ENCODE results near the gene NUP188. TPM values are rescaled to one million over a fixed set of nuclear protein-coding genes. Genes with fewer than 3 reads are reported as not detected.

Gene NUP188
- total RNA-seq, 1 experiment from 2014 or later: 52.0 TPM

DNA sequence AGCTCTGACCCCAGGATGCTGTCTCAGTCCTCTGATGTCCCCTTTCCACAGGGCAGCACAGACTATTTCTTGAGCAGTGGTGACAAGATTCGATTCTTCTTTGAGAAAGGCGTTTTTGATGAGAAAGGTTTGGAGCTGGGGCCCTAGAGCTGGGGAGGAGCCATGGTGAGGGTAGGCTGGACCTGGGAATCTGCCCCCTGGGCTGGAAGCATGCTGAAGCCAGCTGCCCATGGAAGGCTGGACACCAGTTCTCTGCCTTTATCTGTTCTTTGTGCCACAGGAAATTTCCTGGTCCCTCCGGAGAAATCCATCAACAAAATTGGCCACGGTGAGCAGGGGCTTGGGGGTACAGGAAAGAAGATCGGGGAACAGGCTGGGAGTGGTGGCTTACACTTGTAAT lies 13.8 kb upstream of the NUP188 start:
- no peaks in the 10 kb centered on the region for H3K36me3 ChIP-seq (ENCODE audit: low read depth, low read length)
- no peak overlapping the region for H2AFZ ChIP-seq (ENCODE audit: low read length)
- H3K4me1 ChIP-seq (ENCODE audit: insufficient read depth, low read length): no peaks in the 10 kb centered on the region
- no peak overlapping the region for H3K4me2 ChIP-seq (ENCODE audit: low read length)
- no peak overlapping the region for H3K4me3 ChIP-seq (ENCODE audit: low read length)
- no peaks in the 10 kb centered on the region for H4K20me1 ChIP-seq (ENCODE audit: low read length)
- no peaks in the 10 kb centered on the region for H3K9me2 ChIP-seq (replicated peaks; ENCODE audit: low read length)
- DNase-seq (no peak), ATAC-seq (no peak)
- H3K9me3 ChIP-seq (ENCODE audit: low read length): no peaks in the 10 kb centered on the region
- no peaks in the 10 kb centered on the region for H3K79me2 ChIP-seq (ENCODE audit: low read length)
- TF ChIP-seq, protein P1, sequence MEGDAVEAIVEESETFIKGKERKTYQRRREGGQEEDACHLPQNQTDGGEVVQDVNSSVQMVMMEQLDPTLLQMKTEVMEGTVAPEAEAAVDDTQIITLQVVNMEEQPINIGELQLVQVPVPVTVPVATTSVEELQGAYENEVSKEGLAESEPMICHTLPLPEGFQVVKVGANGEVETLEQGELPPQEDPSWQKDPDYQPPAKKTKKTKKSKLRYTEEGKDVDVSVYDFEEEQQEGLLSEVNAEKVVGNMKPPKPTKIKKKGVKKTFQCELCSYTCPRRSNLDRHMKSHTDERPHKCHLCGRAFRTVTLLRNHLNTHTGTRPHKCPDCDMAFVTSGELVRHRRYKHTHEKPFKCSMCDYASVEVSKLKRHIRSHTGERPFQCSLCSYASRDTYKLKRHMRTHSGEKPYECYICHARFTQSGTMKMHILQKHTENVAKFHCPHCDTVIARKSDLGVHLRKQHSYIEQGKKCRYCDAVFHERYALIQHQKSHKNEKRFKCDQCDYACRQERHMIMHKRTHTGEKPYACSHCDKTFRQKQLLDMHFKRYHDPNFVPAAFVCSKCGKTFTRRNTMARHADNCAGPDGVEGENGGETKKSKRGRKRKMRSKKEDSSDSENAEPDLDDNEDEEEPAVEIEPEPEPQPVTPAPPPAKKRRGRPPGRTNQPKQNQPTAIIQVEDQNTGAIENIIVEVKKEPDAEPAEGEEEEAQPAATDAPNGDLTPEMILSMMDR (conservative IDR thresholded peaks at IDR 0.05; ENCODE audit: low read depth, low read length): no peak
- TF ChIP-seq EZH2phosphoT487 (IDR thresholded peaks at IDR 0.05; ENCODE audit: borderline replicate concordance, low read length) (no peak), EZH2 (IDR thresholded peaks at IDR 0.05; ENCODE audit: low read length, unreplicated experiment) (no peak)
- CTCF ChIA-PET: no interaction called here
- H3K27ac ChIP-seq (ENCODE audit: low read length): no peak overlapping the region
- POLR2A ChIA-PET (ENCODE audit: unreplicated experiment): no interaction called here
- H3K9ac ChIP-seq (ENCODE audit: low read length): no peak overlapping the region
- intact Hi-C loops (cut with micrococcal nuclease): no loop called here
- H3F3A ChIP-seq (ENCODE audit: low read length, unreplicated experiment): no peaks in the 10 kb centered on the region
- BruUV-seq (replicated peaks): no TSS peak
- H3K27me3 ChIP-seq (ENCODE audit: low read length): no peaks in the 10 kb centered on the region

DNA sequence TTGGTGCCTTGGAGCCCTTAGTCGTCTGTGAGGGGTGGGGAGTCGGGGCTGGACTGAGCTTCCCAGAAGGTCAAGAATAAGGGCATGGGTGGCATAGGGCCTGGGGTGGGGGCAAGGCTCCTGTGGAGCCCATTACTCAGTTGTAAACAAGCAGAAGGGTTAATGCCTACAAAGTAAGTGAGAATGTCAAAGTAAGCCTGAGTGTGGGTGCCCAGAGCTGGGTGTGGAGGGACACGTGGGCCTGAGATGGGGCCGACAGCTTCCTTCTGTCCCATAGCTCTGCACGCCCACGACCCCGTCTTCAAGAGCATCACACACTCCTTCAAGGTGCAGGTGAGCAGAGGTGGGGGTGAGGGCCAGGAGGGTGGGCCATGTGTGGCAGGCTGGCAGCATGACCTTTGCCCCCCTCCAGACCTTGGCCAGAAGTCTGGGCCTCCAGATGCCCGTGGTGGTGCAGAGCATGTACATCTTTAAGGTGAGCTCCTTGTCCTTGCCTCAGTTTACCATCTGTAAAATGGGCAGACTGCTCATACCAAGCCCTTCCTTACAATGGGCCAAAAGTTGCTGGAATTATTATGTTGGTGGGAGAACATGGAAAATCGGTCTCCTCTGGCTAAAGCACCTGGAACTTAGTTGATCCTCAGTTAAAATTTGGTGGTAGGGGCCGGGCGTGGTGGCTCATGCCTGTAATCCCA lies 11.2 kb upstream of the NUP188 start:
- POLR2A ChIA-PET (ENCODE audit: unreplicated experiment): no interaction called here
- Histone ChIP-seq H3K4me3 (ENCODE audit: low read length) (no peak overlapping the region), H3K4me2 (ENCODE audit: low read length) (no peak overlapping the region), H3K79me2 (ENCODE audit: low read length) (no peaks in the 10 kb centered on the region), H3K9me3 (ENCODE audit: low read length) (no peaks in the 10 kb centered on the region), H2AFZ (ENCODE audit: low read length) (no peak overlapping the region), H3K9ac (ENCODE audit: low read length) (no peak overlapping the region), H3K9me2 (replicated peaks; ENCODE audit: low read length) (no peaks in the 10 kb centered on the region), H3K4me1 (ENCODE audit: insufficient read depth, low read length) (no peaks in the 10 kb centered on the region), H3K27me3 (ENCODE audit: low read length) (no peaks in the 10 kb centered on the region), H3K36me3 (ENCODE audit: low read depth, low read length) (no peaks in the 10 kb centered on the region), H4K20me1 (ENCODE audit: low read length) (no peaks in the 10 kb centered on the region), H3K27ac (ENCODE audit: low read length) (no peak overlapping the region), H3F3A (ENCODE audit: low read length, unreplicated experiment) (no peaks in the 10 kb centered on the region)
- BruUV-seq (replicated peaks): no TSS peak
- intact Hi-C loops (cut with micrococcal nuclease): no loop called here
- no peak for DNase-seq
- CTCF ChIA-PET: no interaction called here
- TF ChIP-seq EZH2phosphoT487 (IDR thresholded peaks at IDR 0.05; ENCODE audit: borderline replicate concordance, low read length) (no peak), EZH2 (IDR thresholded peaks at IDR 0.05; ENCODE audit: low read length, unreplicated experiment) (no peak)
- TF ChIP-seq, protein P1 (conservative IDR thresholded peaks at IDR 0.05; ENCODE audit: low read depth, low read length): no peak
- ATAC-seq: no peak

DNA sequence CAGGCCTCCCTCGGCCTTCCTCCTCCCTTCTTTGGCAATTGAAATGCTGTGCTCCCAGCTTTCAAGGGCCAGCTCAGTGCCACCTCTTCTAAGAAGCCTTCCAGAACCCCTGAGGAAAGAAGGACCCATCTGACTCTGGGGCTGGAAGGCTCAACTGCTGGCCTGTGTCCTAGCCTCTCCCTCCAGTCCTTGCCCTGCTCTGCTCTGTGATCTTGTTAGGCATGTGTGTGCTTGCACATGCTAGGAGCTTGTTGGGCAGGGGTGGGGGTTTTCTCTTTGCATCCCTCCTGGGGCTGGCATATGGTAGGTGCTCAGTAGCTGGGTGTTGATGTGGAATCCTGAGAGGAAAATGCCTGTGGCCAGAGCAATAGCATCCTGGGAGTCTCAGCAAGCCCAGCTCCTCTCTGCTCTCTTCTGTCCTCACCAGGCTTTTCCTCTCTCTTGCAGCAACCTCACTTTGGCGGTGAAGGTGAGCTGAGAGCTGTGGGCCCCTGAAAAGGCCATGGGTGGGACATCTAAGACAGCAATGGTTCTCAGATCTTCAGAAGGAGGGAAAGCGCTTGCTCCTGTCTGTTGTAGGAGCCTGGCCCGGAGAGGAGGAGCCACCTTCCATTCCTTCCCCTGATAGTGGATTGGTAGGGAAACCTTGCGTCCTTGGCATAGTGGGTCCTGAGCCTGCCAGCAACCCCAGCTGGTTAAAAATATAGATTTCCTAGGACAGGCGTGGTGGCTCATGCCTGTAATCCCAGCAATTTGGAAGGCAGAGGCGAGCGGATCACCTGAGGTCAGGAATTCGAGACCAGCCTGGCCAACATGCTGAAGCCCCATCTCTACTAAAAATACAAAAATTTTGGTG lies 10.0 kb upstream of the NUP188 start:
- no TSS peak for BruUV-seq (replicated peaks)
- no peak overlapping the region for H3K4me2 ChIP-seq (ENCODE audit: low read length)
- H3K36me3 ChIP-seq (ENCODE audit: low read depth, low read length): no peaks in the 10 kb centered on the region
- H3K9ac ChIP-seq (ENCODE audit: low read length): no peak overlapping the region
- no peaks in the 10 kb centered on the region for H3K9me2 ChIP-seq (replicated peaks; ENCODE audit: low read length)
- no peaks in the 10 kb centered on the region for H3K79me2 ChIP-seq (ENCODE audit: low read length)
- H3F3A ChIP-seq (ENCODE audit: low read length, unreplicated experiment): no peaks in the 10 kb centered on the region
- TF ChIP-seq EZH2phosphoT487 (IDR thresholded peaks at IDR 0.05; ENCODE audit: borderline replicate concordance, low read length): no peak
- TF ChIP-seq, protein P1 (conservative IDR thresholded peaks at IDR 0.05; ENCODE audit: low read depth, low read length): no peak
- TF ChIP-seq EZH2 (IDR thresholded peaks at IDR 0.05; ENCODE audit: low read length, unreplicated experiment): no peak
- ChIA-PET CTCF (no interaction called here), POLR2A (ENCODE audit: unreplicated experiment) (no interaction called here)
- H3K4me1 ChIP-seq (ENCODE audit: insufficient read depth, low read length): no peaks in the 10 kb centered on the region
- DNase-seq (no peak), ATAC-seq (no peak)
- H3K27ac ChIP-seq (ENCODE audit: low read length): no peak overlapping the region
- H2AFZ ChIP-seq (ENCODE audit: low read length): no peak overlapping the region
- no peaks in the 10 kb centered on the region for H3K27me3 ChIP-seq (ENCODE audit: low read length)
- H4K20me1 ChIP-seq (ENCODE audit: low read length): no peaks in the 10 kb centered on the region
- intact Hi-C loops (cut with micrococcal nuclease): no loop called here
- H3K4me3 ChIP-seq (ENCODE audit: low read length): no peak overlapping the region
- H3K9me3 ChIP-seq (ENCODE audit: low read length): no peaks in the 10 kb centered on the region
